ENCODE measurements around the gene EXOC6B.

The EXOC6B gene

GRCh38 chr2:72788756-72789155 lies 37.1 kb downstream of the EXOC6B start:
- no peak for DNase-seq (ENCODE audit: low spot score)

GRCh38 chr2:72785517-72785916 lies 40.3 kb downstream of the EXOC6B start:
- no peak for DNase-seq (ENCODE audit: low spot score)

- no peak for DNase-seq (ENCODE audit: low spot score)
Measured at GRCh38 chr2:72782520-72782919, 43.3 kb downstream of the EXOC6B start.

- DNase-seq (ENCODE audit: low spot score), result no peak
Measured at GRCh38 chr2:72781480-72781879, 44.4 kb downstream of the EXOC6B start.

- DNase-seq (ENCODE audit: low spot score), result no peak
Measured at GRCh38 chr2:72780477-72780876, 45.4 kb downstream of the EXOC6B start.

- no peak for DNase-seq (ENCODE audit: low spot score)
Measured at GRCh38 chr2:72779495-72779894, 46.3 kb downstream of the EXOC6B start.

GRCh38 chr2:72778410-72778809 lies 47.4 kb downstream of the EXOC6B start:
- no peak for DNase-seq (ENCODE audit: low spot score)

GRCh38 chr2:72770879-72771461 lies 54.9 kb downstream of the EXOC6B start:
- peak; percentile 74 for DNase-seq (ENCODE audit: low spot score)

- DNase-seq (ENCODE audit: low spot score), result no peak
Measured at GRCh38 chr2:72765997-72766609, 59.7 kb downstream of the EXOC6B start.

- no peak for DNase-seq (ENCODE audit: low spot score)
Measured at GRCh38 chr2:72762276-72762675, 63.6 kb downstream of the EXOC6B start.

GRCh38 chr2:72759755-72760154 lies 66.1 kb downstream of the EXOC6B start:
- DNase-seq (ENCODE audit: low spot score), result no peak

- DNase-seq (ENCODE audit: low spot score), result no peak
Measured at GRCh38 chr2:72757177-72757775, 68.6 kb downstream of the EXOC6B start.

- DNase-seq (ENCODE audit: low spot score), result no peak
Measured at GRCh38 chr2:72755647-72756423, 70.0 kb downstream of the EXOC6B start.

- no peak for DNase-seq (ENCODE audit: low spot score)
Measured at GRCh38 chr2:72754628-72755320, 71.1 kb downstream of the EXOC6B start.

- DNase-seq (ENCODE audit: low spot score), result no peak
Measured at GRCh38 chr2:72750977-72751639, 74.7 kb downstream of the EXOC6B start.

GRCh38 chr2:72750466-72750865 lies 75.4 kb downstream of the EXOC6B start:
- DNase-seq (ENCODE audit: low spot score), result no peak

- DNase-seq (ENCODE audit: low spot score), result no peak
Measured at GRCh38 chr2:72747344-72747743, 78.5 kb downstream of the EXOC6B start.

- DNase-seq (ENCODE audit: low spot score), result peak; percentile 25
Measured at GRCh38 chr2:72745679-72746368, 80.0 kb downstream of the EXOC6B start.

- DNase-seq (ENCODE audit: low spot score), result no peak
Measured at GRCh38 chr2:72744049-72744448, 81.8 kb downstream of the EXOC6B start.

GRCh38 chr2:72743481-72743880 lies 82.4 kb downstream of the EXOC6B start:
- DNase-seq (ENCODE audit: low spot score), result no peak

GRCh38 chr2:72738096-72738495 lies 87.7 kb downstream of the EXOC6B start:
- no peak for DNase-seq (ENCODE audit: low spot score)

Measured in CD4-positive, alpha-beta T cell treated with Interleukin-15 for 4 hours (primary cell).